ENCODE measurements around the gene TOX2. TPM values are rescaled to one million over a fixed set of nuclear protein-coding genes. Genes with fewer than 3 reads are reported as not detected.

TOX2 gene
- total RNA-seq, 1 experiment from 2014 or later, result 1.7 TPM

DNA sequence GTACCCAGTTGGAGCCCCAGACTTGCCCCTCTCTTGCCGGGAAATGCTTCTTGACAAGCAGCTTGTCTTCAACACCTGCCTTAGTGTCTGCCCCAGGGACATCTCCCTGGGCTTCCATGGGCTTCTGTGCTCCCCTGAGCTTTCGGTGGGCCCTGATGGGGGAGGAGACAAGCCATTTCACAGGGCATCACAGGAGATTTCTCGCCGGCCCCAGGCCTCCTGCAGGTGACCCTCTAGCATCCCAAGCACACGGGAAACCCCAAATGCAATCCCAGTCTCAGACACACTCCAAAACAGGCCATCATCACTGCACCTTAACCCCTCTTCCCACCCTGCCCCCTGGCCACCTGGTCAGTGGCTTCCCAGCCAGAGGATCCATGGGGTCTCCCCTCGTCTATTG is 197.8 kb downstream of the TOX2 start:
- H3K4me1 ChIP-seq (ENCODE audit: insufficient read depth, low read length), result no peaks in the 10 kb centered on the region
- no CpG with 5 or more reads among the region's 6 CpGs for WGBS (ENCODE audit: extremely low coverage, insufficient read length, low lambda C conversion rate)
- peaks cover 17 to 18% of the 10 kb centered on the region in 2 experiments for H3K9me3 Mint-ChIP-seq
- no peak overlapping the region for H3T11ph ChIP-seq (ENCODE audit: low read length)
- no peak overlapping the region for H3K9ac ChIP-seq (ENCODE audit: extremely low read depth, insufficient read length, low read length)
- no peak overlapping the region for H3K27ac ChIP-seq (ENCODE audit: insufficient read length, low read depth, low read length)
- H2BK5ac ChIP-seq (ENCODE audit: insufficient read length, low read length), result no peak overlapping the region
- no peak overlapping the region for H3K4me2 ChIP-seq (ENCODE audit: insufficient read depth, insufficient read length, low read length)
- H3K4ac ChIP-seq (ENCODE audit: low read depth, low read length), result no peak overlapping the region
- TF ChIP-seq, protein P1, sequence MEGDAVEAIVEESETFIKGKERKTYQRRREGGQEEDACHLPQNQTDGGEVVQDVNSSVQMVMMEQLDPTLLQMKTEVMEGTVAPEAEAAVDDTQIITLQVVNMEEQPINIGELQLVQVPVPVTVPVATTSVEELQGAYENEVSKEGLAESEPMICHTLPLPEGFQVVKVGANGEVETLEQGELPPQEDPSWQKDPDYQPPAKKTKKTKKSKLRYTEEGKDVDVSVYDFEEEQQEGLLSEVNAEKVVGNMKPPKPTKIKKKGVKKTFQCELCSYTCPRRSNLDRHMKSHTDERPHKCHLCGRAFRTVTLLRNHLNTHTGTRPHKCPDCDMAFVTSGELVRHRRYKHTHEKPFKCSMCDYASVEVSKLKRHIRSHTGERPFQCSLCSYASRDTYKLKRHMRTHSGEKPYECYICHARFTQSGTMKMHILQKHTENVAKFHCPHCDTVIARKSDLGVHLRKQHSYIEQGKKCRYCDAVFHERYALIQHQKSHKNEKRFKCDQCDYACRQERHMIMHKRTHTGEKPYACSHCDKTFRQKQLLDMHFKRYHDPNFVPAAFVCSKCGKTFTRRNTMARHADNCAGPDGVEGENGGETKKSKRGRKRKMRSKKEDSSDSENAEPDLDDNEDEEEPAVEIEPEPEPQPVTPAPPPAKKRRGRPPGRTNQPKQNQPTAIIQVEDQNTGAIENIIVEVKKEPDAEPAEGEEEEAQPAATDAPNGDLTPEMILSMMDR (conservative IDR thresholded peaks at IDR 0.05), result no peak
- no peak overlapping the region for H3K27ac Mint-ChIP-seq
- H2BK15ac ChIP-seq (ENCODE audit: low read depth, low read length), result no peak overlapping the region
- H2AK5ac ChIP-seq (ENCODE audit: insufficient read length, low read length), result no peak overlapping the region
- no peak overlapping the region for H4K8ac ChIP-seq (replicated peaks; ENCODE audit: insufficient read length, low read depth, low read length)
- no peak overlapping the region for H4K91ac ChIP-seq (ENCODE audit: insufficient read length, low read depth, low read length)
- no peaks in the 10 kb centered on the region for H3K27me3 ChIP-seq (ENCODE audit: insufficient read depth, low read length)
- no peak overlapping the region for H2BK120ac ChIP-seq (ENCODE audit: low read depth, low read length, poor library complexity, severe bottlenecking)
- H3K4me3 Mint-ChIP-seq, result no peak overlapping the region
- no peak overlapping the region for H3K23ac ChIP-seq (ENCODE audit: insufficient read length, low read depth, low read length)
- no peak for DNase-seq
- H3K36me3 Mint-ChIP-seq (ENCODE audit: insufficient read depth in 1 of 3, low read depth in 3 of 3), result peaks cover 0 to 16% (median 5%) of the 10 kb centered on the region in 3 experiments; a peak in 6 of 7 replicates
- no peaks in the 10 kb centered on the region for H3K79me2 ChIP-seq (ENCODE audit: insufficient read depth, low read length)
- no peaks in the 10 kb centered on the region for H3K9me3 ChIP-seq (ENCODE audit: control insufficient read depth, low read depth, low read length)
- no peak overlapping the region for H4K5ac ChIP-seq (ENCODE audit: insufficient read length, low read depth, low read length)
- H3K56ac ChIP-seq (ENCODE audit: insufficient read length, low read depth, low read length), result no peak overlapping the region
- no peak overlapping the region for H3K14ac ChIP-seq (ENCODE audit: insufficient read depth, low read length)
- H2BK20ac ChIP-seq (ENCODE audit: low read depth, low read length, poor library complexity, severe bottlenecking), result no peak overlapping the region
- no peaks in the 10 kb centered on the region for H4K20me1 ChIP-seq (ENCODE audit: control insufficient read depth, insufficient read depth, insufficient read length)
- H3K79me1 ChIP-seq (ENCODE audit: insufficient read depth, low read depth, low read length, poor library complexity, severe bottlenecking), result no peaks in the 10 kb centered on the region
- H3K27me3 Mint-ChIP-seq (ENCODE audit: low read depth), result peaks cover 4% of the 10 kb centered on the region; the same call in 1 of the 2 replicates
- H3K4me1 Mint-ChIP-seq, result peaks cover 6 to 16% of the 10 kb centered on the region in 2 experiments; a peak in 3 of 4 replicates
- no peak overlapping the region for H2BK12ac ChIP-seq (ENCODE audit: insufficient read length, low read depth, low read length)
- no peaks in the 10 kb centered on the region for H3K23me2 ChIP-seq (ENCODE audit: insufficient read length, low read depth, low read length, poor library complexity, severe bottlenecking)
- H2AFZ ChIP-seq (ENCODE audit: low read length), result no peak overlapping the region
- no peak overlapping the region for H3K18ac ChIP-seq (ENCODE audit: insufficient read length, low read depth, low read length)
